Lower leg skin (tissue), 4 donors: ENCODE results near the gene MDGA2. TPM values are rescaled to one million over a fixed set of nuclear protein-coding genes. Genes with fewer than 3 reads are reported as not detected.

Experiments
- DNase-seq, 2 donors: peaks; one replicate each; pipeline ENCODE4 v3.0.0-alpha.2; 2019; ENCODE audit warnings: low spot score in 2 of 2
- H3K4me3 ChIP-seq: fragments of 200-600 bp; sonication (generic); 2 replicates; pipeline ENCODE4 v1.5.1; 2017; ENCODE audit warnings: mild to moderate bottlenecking, low read depth; ENCODE audit not compliant: poor library complexity, severe bottlenecking
- CTCF ChIP-seq, 3 donors: fragments of 450-650 bp; IDR thresholded peaks; one replicate each; pipeline ENCODE4 v1.5.1; 2016; ENCODE audit warnings: antibody characterized with exemption in 3 of 3, mild to moderate bottlenecking in 3 of 3, moderate library complexity in 2 of 3
- POLR2A ChIP-seq, 2 donors: fragments of 450-650 bp; IDR thresholded peaks; one replicate each; pipeline ENCODE4 v1.6.1; 2016 to 2017; ENCODE audit warnings: antibody characterized with exemption in 2 of 2, mild to moderate bottlenecking in 1 of 2, moderate library complexity in 1 of 2
- WGBS, 2 donors: methylation state at CpG; one replicate each; pipeline ENCODE4 v1.1.5; 2018; 5-methylcytosine and 5-hydroxymethylcytosine counted together
- intact Hi-C: fragments of 100-400 bp; cut with DNase I; formaldehyde crosslinking; loops from one replicate; pipeline ENCODE4 v1.15.0; 2023; ENCODE audit warnings: low total_unique reads
- total RNA-seq, 4 donors: library from RNA; depleted of rRNA; stranded (reverse); fragments of >200 nt; gene quantifications; one replicate each; pipeline ENCODE4 v1.1.0, GENCODE V29; 2016

Gene MDGA2
- total RNA-seq, 4 donors from 2014 or later: 0.15 to 0.78 (median 0.24) TPM

- H3K4me3 ChIP-seq: no peak overlapping the region
- no peak for TF ChIP-seq CTCF (IDR thresholded peaks at IDR 0.05)
- no peak for TF ChIP-seq POLR2A (IDR thresholded peaks at IDR 0.05)
- DNase-seq: no peak
- intact Hi-C loops: loop anchor here (2.0 kb wide), 1 partner anchor 15 kb away; no protein-coding TSS in a partner anchor
Measured at GRCh38 chr14:47039336-47039735, 636.1 kb downstream of the MDGA2 start.

DNA sequence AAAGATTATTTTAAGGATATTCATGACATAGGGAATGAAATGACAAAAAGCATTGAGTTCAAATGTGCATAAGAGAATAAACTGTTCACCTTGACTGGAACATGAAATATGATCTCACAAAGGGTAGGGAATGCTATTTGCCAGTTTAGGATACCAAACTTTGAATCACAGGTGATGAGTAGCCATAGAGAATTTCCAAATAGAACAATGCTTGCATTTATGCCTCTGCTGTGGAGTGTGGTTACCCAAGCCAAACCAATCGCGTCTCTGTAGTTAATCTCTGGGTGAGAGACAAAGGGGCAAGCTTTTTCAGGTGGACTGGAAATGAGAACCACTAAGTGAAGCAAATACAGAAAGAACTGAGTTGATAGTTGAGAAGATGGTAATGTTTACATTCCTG, 652.7 kb downstream of the MDGA2 start:
- 86 to 94% methylated on average over 2 of the region's 2 CpGs for WGBS, 2 donors
- intact Hi-C loops: no loop called here
- DNase-seq: no peak
- no peak overlapping the region for H3K4me3 ChIP-seq
- TF ChIP-seq CTCF (IDR thresholded peaks at IDR 0.05) (no peak), POLR2A (IDR thresholded peaks at IDR 0.05) (no peak)

DNA sequence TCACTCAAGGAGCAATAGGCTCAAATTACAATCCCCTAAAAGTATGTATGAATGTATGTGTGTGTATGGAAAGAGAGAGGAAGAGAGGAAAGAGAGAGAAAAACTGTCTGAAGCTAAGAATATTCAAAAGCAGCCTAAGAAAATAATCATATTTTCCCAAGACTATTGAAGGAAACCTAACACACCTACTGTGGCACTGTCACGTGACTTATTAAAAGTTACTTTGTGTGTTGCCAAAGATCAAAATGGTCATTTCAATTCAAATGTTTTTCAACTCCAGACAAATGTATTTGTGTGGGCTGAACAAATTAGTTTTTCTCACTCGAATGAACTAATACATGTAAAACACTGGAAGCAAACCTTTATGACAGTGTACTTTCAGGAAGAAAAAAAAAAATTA, 654.9 kb downstream of the MDGA2 start:
- intact Hi-C loops: no loop called here
- DNase-seq: no peak
- TF ChIP-seq CTCF (IDR thresholded peaks at IDR 0.05) (no peak), POLR2A (IDR thresholded peaks at IDR 0.05) (no peak)
- WGBS, 2 donors: 88 to 89% methylated on average over 2 of the region's 2 CpGs
- H3K4me3 ChIP-seq: no peak overlapping the region

GRCh38 chr14:47012533-47013280, 662.7 kb downstream of the MDGA2 start:
- H3K4me3 ChIP-seq: no peak overlapping the region
- DNase-seq: no peak
- 66 to 70% methylated on average over 6 of the region's 6 CpGs for WGBS, 2 donors
- intact Hi-C loops: no loop called here
- TF ChIP-seq CTCF (IDR thresholded peaks at IDR 0.05): no peak

GRCh38 chr14:47009615-47010014, 665.8 kb downstream of the MDGA2 start:
- H3K4me3 ChIP-seq: no peak overlapping the region
- no peak for DNase-seq
- TF ChIP-seq CTCF (IDR thresholded peaks at IDR 0.05) (no peak), POLR2A (IDR thresholded peaks at IDR 0.05) (no peak)
- 37 to 49% methylated on average over 3 of the region's 3 CpGs for WGBS, 2 donors
- intact Hi-C loops: no loop called here

- no peak for DNase-seq
- no peak for TF ChIP-seq POLR2A (IDR thresholded peaks at IDR 0.05)
- TF ChIP-seq CTCF (IDR thresholded peaks at IDR 0.05): no peak
- H3K4me3 ChIP-seq: no peak overlapping the region
- WGBS, 2 donors: 94 to 95% methylated on average over 2 of the region's 2 CpGs
- intact Hi-C loops: no loop called here
Measured at GRCh38 chr14:47008732-47009131, 666.7 kb downstream of the MDGA2 start.
